OCI-M2 (cell line): ENCODE results near the gene HARS1.
A peak's percentile ranks its signal among the peaks of the same experiment; 100 is the strongest.
"Not testable (repeated sequence)": the region's sequence is repeated elsewhere in the genome, so short reads cannot be mapped to it uniquely, and the experiment has no call there.

Source experiments
- DNase-seq: peaks from one replicate; lab custom pipeline; 2025; ENCODE audit not compliant: unreplicated experiment; lab: John Stamatoyannopoulos, UW

Gene HARS1

GRCh38 chr5:140678993-140679392 is 12.2 kb downstream of the HARS1 start:
- peak; percentile 18 for DNase-seq

- no peak for DNase-seq
These were observed 13.2 kb downstream of the HARS1 start for GRCh38 chr5:140677947-140678346.

GRCh38 chr5:140674629-140675028 is 16.5 kb downstream of the HARS1 start:
- no peak for DNase-seq

GRCh38 chr5:140674211-140674610 is 17.0 kb downstream of the HARS1 start:
- no peak for DNase-seq

- no peak for DNase-seq
These were observed 17.8 kb downstream of the HARS1 start, which contains the start of gene DND1 for GRCh38 chr5:140673187-140673976. TSS of gene DND1 (minus strand) at chr5:140673576. CDS start at chr5:140673542, 34 bp downstream.

- no peak for DNase-seq
These were observed 18.5 kb downstream of the HARS1 start for GRCh38 chr5:140672455-140673186.

- DNase-seq = no peak
These were observed 19.6 kb downstream of the HARS1 start for GRCh38 chr5:140671472-140672125.

- DNase-seq = not testable (repeated sequence)
These were observed 20.1 kb downstream of the HARS1 start for GRCh38 chr5:140671035-140671434.

- DNase-seq = peak; percentile 74
These were observed 26.6 kb downstream of the HARS1 start, which contains the start of gene WDR55 for GRCh38 chr5:140664359-140665119. TSS of gene WDR55 (plus strand) at chr5:140664904. CDS start at chr5:140664913, 9 bp downstream.

- DNase-seq = no peak
These were observed 27.2 kb downstream of the HARS1 start for GRCh38 chr5:140664030-140664358.

- DNase-seq = not testable (repeated sequence)
These were observed 30.8 kb downstream of the HARS1 start for GRCh38 chr5:140660371-140660770.

GRCh38 chr5:140658870-140659269 is 32.3 kb downstream of the HARS1 start:
- no peak for DNase-seq

- DNase-seq = no peak
These were observed 44.1 kb downstream of the HARS1 start for GRCh38 chr5:140647042-140647419.

GRCh38 chr5:140642718-140643117 is 48.5 kb downstream of the HARS1 start:
- DNase-seq = no peak

- no peak for DNase-seq
These were observed 49.5 kb downstream of the HARS1 start for GRCh38 chr5:140641716-140642115.

GRCh38 chr5:140639148-140639981 is 51.8 kb downstream of the HARS1 start, which contains the start of gene TMCO6:
TSS of gene TMCO6 (plus strand) at chr5:140639451. CDS start at chr5:140639528, 77 bp downstream.
- peak; percentile 89 for DNase-seq

GRCh38 chr5:140638898-140639147 is 52.3 kb downstream of the HARS1 start:
- not testable (repeated sequence) for DNase-seq

- no peak for DNase-seq
These were observed 53.6 kb downstream of the HARS1 start for GRCh38 chr5:140637371-140638100.
